HCT116 (cell line): ENCODE data around the gene CTBP1. TPM values are rescaled to one million over a fixed set of nuclear protein-coding genes. Genes with fewer than 3 reads are reported as not detected.

Experiments
- ATAC-seq: fragments of 200-7000 bp; cut with Tn5 transposase; 2 replicates; pipeline ENCODE4 v1.9.1; 2020; ENCODE audit warnings: mild to moderate bottlenecking, moderate library complexity
- BruUV-seq: library from RNA; stranded (reverse); fragments of 400-500 nt; replicated peaks from 2 replicates; lab custom pipeline; 2021; lab: Mats Ljungman, UMichigan
- CTCF ChIA-PET: fragments of 300-600 bp; sonication (Branson Sonifier 250); formaldehyde crosslinking; loops from one replicate; lab custom pipeline; 2021; ENCODE audit warnings: antibody characterized with exemption; lab: Charles Lee
- POLR2A ChIA-PET: fragments of 300-600, 350-600 bp; sonication (Branson Sonifier 250); formaldehyde crosslinking; loops from one replicate; lab custom pipeline; 2021; ENCODE audit warnings: antibody characterized with exemption; lab: Charles Lee
- RAD21 ChIA-PET, 2 experiments: fragments of 300-600 bp; sonication (Branson Sonifier 250); formaldehyde crosslinking; loops; one replicate each; lab custom pipeline; 2023; ENCODE audit warnings: low total read pairs in 2 of 2; ENCODE audit not compliant: uncharacterized antibody in 2 of 2, unreplicated experiment in 2 of 2, low non-redundant PET in 1 of 2; lab: Charles Lee
- DNase-seq: peaks from one replicate; pipeline ENCODE4 v3.0.0-alpha.2; 2010; ENCODE audit warnings: low read depth, low spot score
- H2AFZ ChIP-seq: fragments of 200-600 bp; shearing (Covaris generic), sonication (generic); 2 replicates; pipeline ENCODE4 v1.6.1; 2017; ENCODE audit warnings: low read depth, mixed run types, mixed read lengths, antibody characterized with exemption, low read length; ENCODE audit not compliant: poor library complexity, severe bottlenecking
- H3K27ac ChIP-seq: 2 replicates; pipeline ENCODE4 v1.5.1; 2012; ENCODE audit warnings: low read depth, low read length
- H3K27me3 ChIP-seq: fragments of 200-600 bp; sonication (generic); 2 replicates; pipeline ENCODE4 v1.6.1; 2016; ENCODE audit warnings: mixed run types, low read length, mixed read lengths; ENCODE audit not compliant: insufficient read depth
- H3K36me3 ChIP-seq, 2 experiments: fragments of 200-500 bp in 1 of 2; fragments of 200-600 bp in 1 of 2; sonication (Bioruptor generic) in 1 of 2; sonication (generic) in 1 of 2; 2 replicates each; pipeline versions ENCODE4 v1.5.1 to v1.6.1; 2014 to 2016; ENCODE audit warnings: low read length in 2 of 2, inconsistent platforms in 1 of 2, mixed read lengths in 1 of 2, mixed run types in 1 of 2; ENCODE audit not compliant: insufficient read depth in 2 of 2, control insufficient read depth in 1 of 2
- H3K4me1 ChIP-seq, 2 experiments: fragments of 200-600 bp in 1 of 2; sonication (generic) in 1 of 2; 2 replicates each; pipeline versions ENCODE4 v1.5.1 to v1.6.1; 2012 to 2017; ENCODE audit warnings: low read length in 2 of 2, inconsistent platforms in 1 of 2, mild to moderate bottlenecking in 1 of 2, mixed read lengths in 1 of 2, mixed run types in 1 of 2, moderate library complexity in 1 of 2; ENCODE audit not compliant: insufficient read depth in 2 of 2, control insufficient read depth in 1 of 2
- H3K4me2 ChIP-seq: fragments of 200-600 bp; sonication (generic); 2 replicates; pipeline ENCODE4 v1.6.1; 2017; ENCODE audit warnings: mixed run types, low read length, mixed read lengths
- H3K4me3 ChIP-seq, 2 experiments: fragments of 200-600 bp in 1 of 2; sonication (generic) in 1 of 2; replicated peaks in 1 of 2; 2 replicates each; pipeline ENCODE4 v1.5.1; 2011 to 2016; ENCODE audit warnings: low read length in 2 of 2, control low read depth in 1 of 2, low read depth in 1 of 2, mild to moderate bottlenecking in 1 of 2, mixed read lengths in 1 of 2, mixed run types in 1 of 2
- H3K79me2 ChIP-seq: fragments of 200-600 bp; sonication (generic); 2 replicates; pipeline ENCODE4 v1.6.1; 2017; ENCODE audit warnings: mild to moderate bottlenecking, mixed run types, low read length, moderate library complexity, mixed read lengths; ENCODE audit not compliant: insufficient read depth
- H3K9ac ChIP-seq: fragments of 200-600 bp; sonication (generic); 2 replicates; pipeline ENCODE4 v1.6.1; 2016; ENCODE audit warnings: low read length, mixed read lengths
- H3K9me2 ChIP-seq: fragments of 200-600 bp; sonication (generic), shearing (Covaris generic); 2 replicates; pipeline ENCODE4 v1.6.1; 2017; ENCODE audit warnings: mixed run types, mild to moderate bottlenecking, moderate library complexity; ENCODE audit not compliant: insufficient read depth
- H3K9me3 ChIP-seq, 2 experiments: fragments of 200-500 bp in 1 of 2; fragments of 200-600 bp in 1 of 2; sonication (Bioruptor generic) in 1 of 2; sonication (generic) in 1 of 2; 2 replicates each; pipeline ENCODE4 v1.6.1; 2014 to 2017; ENCODE audit warnings: low read length in 2 of 2, mixed read lengths in 2 of 2, inconsistent platforms in 1 of 2, low read depth in 1 of 2, mild to moderate bottlenecking in 1 of 2, mixed run types in 1 of 2, moderate library complexity in 1 of 2; ENCODE audit not compliant: control insufficient read depth in 1 of 2, insufficient read depth in 1 of 2
- H4K20me1 ChIP-seq: fragments of 200-600 bp; sonication (generic), shearing (Covaris generic); 2 replicates; pipeline ENCODE4 v1.6.1; 2017; ENCODE audit warnings: mixed run types, mild to moderate bottlenecking, moderate library complexity; ENCODE audit not compliant: insufficient read depth
- CBX3 ChIP-seq: IDR thresholded peaks from 2 replicates; pipeline ENCODE4 v1.6.1; 2012; ENCODE audit warnings: low read depth
- CEBPB ChIP-seq: IDR thresholded peaks from 2 replicates; pipeline ENCODE4 v1.6.1; 2012; ENCODE audit warnings: low read depth
- ELF1 ChIP-seq: IDR thresholded peaks from 2 replicates; pipeline ENCODE4 v1.6.1; 2012; ENCODE audit warnings: low read depth, borderline replicate concordance
- EZH2phosphoT487 ChIP-seq: fragments of 200-600 bp; IDR thresholded peaks from 2 replicates; pipeline ENCODE4 v1.6.1; 2018; ENCODE audit warnings: antibody characterized with exemption, borderline replicate concordance
- FOSL1 ChIP-seq: IDR thresholded peaks from 2 replicates; pipeline ENCODE4 v1.6.1; 2012; ENCODE audit warnings: low read depth
- POLR2A ChIP-seq: IDR thresholded peaks from 2 replicates; pipeline ENCODE4 v1.7.0; 2011; ENCODE audit warnings: borderline replicate concordance; ENCODE audit not compliant: insufficient read depth, insufficient read length; ENCODE audit errors: extremely low read depth
- RAD21 ChIP-seq: IDR thresholded peaks from 2 replicates; pipeline ENCODE4 v1.6.1; 2012; ENCODE audit warnings: low read depth, mild to moderate bottlenecking
- SIN3A ChIP-seq: IDR thresholded peaks from 2 replicates; pipeline ENCODE4 v1.6.1; 2012; ENCODE audit warnings: low read depth
- SP1 ChIP-seq: IDR thresholded peaks from 2 replicates; pipeline ENCODE4 v1.6.1; 2012; ENCODE audit warnings: low read depth
- SRF ChIP-seq: IDR thresholded peaks from 2 replicates; pipeline ENCODE4 v1.6.1; 2012; ENCODE audit warnings: low read depth
- TCF7L2 ChIP-seq: IDR thresholded peaks from 2 replicates; pipeline ENCODE4 v1.7.0; 2011; ENCODE audit warnings: borderline replicate concordance, inconsistent platforms; ENCODE audit not compliant: insufficient read depth, insufficient read length; ENCODE audit errors: extremely low read depth
- YY1 ChIP-seq: IDR thresholded peaks from 2 replicates; pipeline ENCODE4 v1.6.1; 2011; ENCODE audit warnings: low read length, low read depth, moderate library complexity, mild to moderate bottlenecking; ENCODE audit not compliant: insufficient replicate concordance; ENCODE audit errors: extremely low read depth
- ZNF274 ChIP-seq: fragments of 200-500 bp; sonication (Bioruptor generic); IDR thresholded peaks from 2 replicates; pipeline ENCODE4 v1.6.1; 2014; ENCODE audit warnings: mild to moderate bottlenecking, low read depth, low read length, inconsistent platforms
- intact Hi-C: fragments of 100-400 bp; cut with micrococcal nuclease; formaldehyde crosslinking; loops from 2 replicates; pipeline ENCODE4 v1.10.0; 2022
- total RNA-seq: library from RNA; stranded (reverse); gene quantifications from one replicate; pipeline ENCODE4 v1.2.1, GENCODE V29; 2021; ENCODE audit not compliant: unreplicated experiment
- TF ChIP-seq, protein P1 (sequence below): IDR thresholded peaks from 2 replicates; pipeline ENCODE4 v1.6.1; 2012
- TF ChIP-seq, protein P2 (sequence below), 3 experiments: fragments of 200-600 bp in 1 of 3; sonication (generic) in 1 of 3; IDR thresholded peaks in 2 of 3; conservative IDR thresholded peaks in 1 of 3; 2 replicates each; pipeline ENCODE4 v1.5.1; 2012 to 2017; ENCODE audit warnings: low read depth in 2 of 3, low read length in 2 of 3, antibody characterized with exemption in 1 of 3, borderline replicate concordance in 1 of 3, control low read depth in 1 of 3, mild to moderate bottlenecking in 1 of 3, mixed read lengths in 1 of 3, mixed run types in 1 of 3, moderate library complexity in 1 of 3; ENCODE audit not compliant: insufficient read depth in 1 of 3

CTBP1 gene
- total RNA-seq, 1 experiment from 2014 or later, result 175 TPM

DNA sequence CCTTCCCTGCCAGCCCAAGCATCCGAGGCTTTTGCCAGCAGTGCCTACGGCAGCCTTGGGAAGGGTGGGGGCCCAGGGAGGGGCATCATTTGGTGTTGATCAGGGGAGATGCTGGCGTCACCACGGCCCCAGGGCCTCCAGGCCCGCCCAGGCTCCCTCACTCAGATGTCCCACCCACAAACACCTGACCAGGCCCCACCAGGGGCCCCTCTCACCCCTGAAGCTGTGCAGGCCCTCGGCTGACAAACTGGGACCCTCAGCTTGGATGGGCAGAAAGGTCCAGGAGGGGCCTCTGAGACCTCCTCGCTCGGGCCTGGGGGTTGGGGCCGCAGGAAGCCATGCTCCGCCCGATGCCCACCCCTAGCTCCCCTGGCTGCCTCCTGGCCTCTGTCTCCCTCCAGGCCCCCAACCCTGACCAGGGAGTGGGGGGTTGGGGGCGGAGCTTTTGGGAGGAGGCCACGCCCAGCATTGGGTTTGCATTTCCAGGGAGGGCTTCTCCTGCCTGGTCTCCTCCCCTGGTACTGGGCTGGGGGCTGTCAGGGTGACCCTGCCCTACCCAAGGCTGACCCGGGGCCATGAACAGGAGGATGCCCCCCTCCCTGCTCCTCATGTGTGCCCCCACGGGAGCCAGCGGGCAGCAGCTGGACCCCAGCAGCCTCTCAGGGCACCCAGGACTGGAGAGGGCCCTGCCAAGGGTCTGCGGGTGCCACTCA is 43.2 kb downstream of the CTBP1 start:
- no TSS peak for BruUV-seq
- H3K4me2 ChIP-seq, result no peak overlapping the region
- H3K4me1 ChIP-seq, result no peaks in the 10 kb centered on the region
- no peak for TF ChIP-seq CBX3
- no peak for TF ChIP-seq SIN3A
- TF ChIP-seq, protein P1, sequence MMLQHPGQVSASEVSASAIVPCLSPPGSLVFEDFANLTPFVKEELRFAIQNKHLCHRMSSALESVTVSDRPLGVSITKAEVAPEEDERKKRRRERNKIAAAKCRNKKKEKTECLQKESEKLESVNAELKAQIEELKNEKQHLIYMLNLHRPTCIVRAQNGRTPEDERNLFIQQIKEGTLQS, result no peak
- no peak for TF ChIP-seq RAD21
- TF ChIP-seq CEBPB, result no peak
- no peak for TF ChIP-seq ZNF274
- TF ChIP-seq YY1, result no peak
- TF ChIP-seq SP1, result no peak
- TF ChIP-seq POLR2A, result no peak
- TF ChIP-seq ELF1, result no peak
- TF ChIP-seq, all 23 proteins: peak for 0
- Histone ChIP-seq H3K27me3 (no peaks in the 10 kb centered on the region), H3K9me3 (no peaks in the 10 kb centered on the region), H3K9me2 (no peaks in the 10 kb centered on the region), H3K79me2 (no peaks in the 10 kb centered on the region), H3K9ac (no peak overlapping the region), H3K4me3 (no peak overlapping the region), H2AFZ (no peak overlapping the region), H4K20me1 (no peaks in the 10 kb centered on the region), H3K27ac (no peak overlapping the region), H3K36me3 (no peaks in the 10 kb centered on the region)
- intact Hi-C loops, result no loop called here
- ChIA-PET RAD21 (no interaction called here), POLR2A (no interaction called here), CTCF (no interaction called here)
- DNase-seq (no peak), ATAC-seq (no peak)

DNA sequence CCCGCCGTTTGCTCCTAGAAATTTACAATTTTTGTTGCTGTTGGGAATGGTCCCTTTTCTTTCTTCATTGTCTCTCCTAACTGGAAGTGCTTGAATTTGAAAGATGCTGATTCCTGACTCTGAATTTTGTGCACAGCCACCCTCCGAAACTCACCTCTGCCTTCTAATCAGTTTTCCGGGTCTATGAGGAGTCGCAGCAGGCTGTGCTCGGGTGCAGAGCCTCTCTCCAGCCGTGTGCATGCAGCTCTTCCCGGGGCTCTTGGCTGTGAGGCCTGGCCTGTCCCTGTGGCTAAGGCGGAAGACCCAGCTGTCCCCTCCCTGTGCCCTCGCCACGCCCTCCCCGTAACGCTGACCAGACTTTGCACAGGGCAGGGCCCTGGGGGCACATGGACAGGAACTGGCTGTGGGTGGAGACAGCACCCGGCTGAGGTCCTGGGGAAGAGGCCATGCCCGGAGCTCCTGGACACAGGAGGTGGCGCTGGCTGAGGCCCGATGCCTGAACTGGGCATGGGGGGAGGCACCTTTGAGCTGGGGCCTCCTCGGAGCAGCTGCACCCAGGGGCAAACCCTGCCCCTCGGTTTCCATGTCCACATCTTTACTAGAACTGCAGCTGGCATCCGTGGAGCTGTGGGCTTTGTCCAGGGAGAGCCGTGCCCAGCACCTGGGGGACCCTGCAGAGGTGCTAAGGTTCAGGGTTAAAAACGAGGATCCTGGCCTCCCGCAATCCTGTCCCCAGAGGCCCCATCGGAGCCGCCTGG is 43.9 kb downstream of the CTBP1 start:
- H3K36me3 ChIP-seq, result no peaks in the 10 kb centered on the region
- no peak overlapping the region for H3K4me2 ChIP-seq
- H3K9me2 ChIP-seq, result no peaks in the 10 kb centered on the region
- DNase-seq (no peak), ATAC-seq (no peak)
- no peaks in the 10 kb centered on the region for H4K20me1 ChIP-seq
- H2AFZ ChIP-seq, result no peak overlapping the region
- H3K4me3 ChIP-seq, result no peak overlapping the region
- H3K9me3 ChIP-seq, result no peaks in the 10 kb centered on the region
- no peaks in the 10 kb centered on the region for H3K4me1 ChIP-seq
- no TSS peak for BruUV-seq
- ChIA-PET POLR2A (no interaction called here), CTCF (no interaction called here), RAD21 (no interaction called here)
- H3K9ac ChIP-seq, result no peak overlapping the region
- no peaks in the 10 kb centered on the region for H3K79me2 ChIP-seq
- H3K27ac ChIP-seq, result no peak overlapping the region
- intact Hi-C loops, result no loop called here
- H3K27me3 ChIP-seq, result no peaks in the 10 kb centered on the region
- no peak for TF ChIP-seq CEBPB
- TF ChIP-seq, protein P1, result no peak
- no peak for TF ChIP-seq CBX3
- TF ChIP-seq TCF7L2, result no peak
- no peak for TF ChIP-seq SRF
- no peak for TF ChIP-seq RAD21
- no peak for TF ChIP-seq FOSL1
- no peak for TF ChIP-seq EZH2phosphoT487
- TF ChIP-seq POLR2A, result no peak
- TF ChIP-seq, protein P2, sequence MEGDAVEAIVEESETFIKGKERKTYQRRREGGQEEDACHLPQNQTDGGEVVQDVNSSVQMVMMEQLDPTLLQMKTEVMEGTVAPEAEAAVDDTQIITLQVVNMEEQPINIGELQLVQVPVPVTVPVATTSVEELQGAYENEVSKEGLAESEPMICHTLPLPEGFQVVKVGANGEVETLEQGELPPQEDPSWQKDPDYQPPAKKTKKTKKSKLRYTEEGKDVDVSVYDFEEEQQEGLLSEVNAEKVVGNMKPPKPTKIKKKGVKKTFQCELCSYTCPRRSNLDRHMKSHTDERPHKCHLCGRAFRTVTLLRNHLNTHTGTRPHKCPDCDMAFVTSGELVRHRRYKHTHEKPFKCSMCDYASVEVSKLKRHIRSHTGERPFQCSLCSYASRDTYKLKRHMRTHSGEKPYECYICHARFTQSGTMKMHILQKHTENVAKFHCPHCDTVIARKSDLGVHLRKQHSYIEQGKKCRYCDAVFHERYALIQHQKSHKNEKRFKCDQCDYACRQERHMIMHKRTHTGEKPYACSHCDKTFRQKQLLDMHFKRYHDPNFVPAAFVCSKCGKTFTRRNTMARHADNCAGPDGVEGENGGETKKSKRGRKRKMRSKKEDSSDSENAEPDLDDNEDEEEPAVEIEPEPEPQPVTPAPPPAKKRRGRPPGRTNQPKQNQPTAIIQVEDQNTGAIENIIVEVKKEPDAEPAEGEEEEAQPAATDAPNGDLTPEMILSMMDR (IDR thresholded peaks at IDR 0.05 in 2 of 3, conservative IDR thresholded peaks at IDR 0.05 in 1 of 3; ENCODE audit: borderline replicate concordance in 1 of 3, insufficient read depth in 1 of 3, low read depth in 2 of 3, low read length in 2 of 3), result no peak
